ENCODE data around the gene PRKCI. TPM values are rescaled to one million over a fixed set of nuclear protein-coding genes. Genes with fewer than 3 reads are reported as not detected.
A peak's percentile ranks its signal among the peaks of the same experiment; 100 is the strongest.

Gene PRKCI
- total RNA-seq, 1 experiment from 2014 or later, result 25.2 TPM

DNA sequence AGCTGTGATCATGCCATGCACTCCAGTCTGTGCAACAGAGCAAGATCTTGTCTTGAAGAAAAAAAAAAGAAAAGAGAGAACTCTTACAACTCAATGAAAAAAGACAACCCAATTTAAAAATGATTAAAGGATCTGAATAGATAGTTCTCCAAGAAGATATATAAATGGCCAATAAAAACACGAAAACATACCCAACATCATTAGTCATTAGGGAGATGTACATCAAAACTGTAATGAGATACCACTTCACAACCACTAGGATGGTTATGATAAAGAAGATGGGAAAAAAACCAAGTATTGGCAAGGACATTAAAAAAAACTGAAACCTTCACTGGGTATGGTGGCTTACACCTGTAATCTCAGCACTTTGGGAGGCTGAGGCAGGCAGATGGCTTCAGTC is 2.4 kb upstream of the PRKCI start:
- no peak for TF ChIP-seq CBX3 (IDR thresholded peaks at IDR 0.05; ENCODE audit: low read depth)
- TF ChIP-seq REST (IDR thresholded peaks at IDR 0.05; ENCODE audit: low read depth), result no peak
- TF ChIP-seq EZH2phosphoT487 (IDR thresholded peaks at IDR 0.05; ENCODE audit: borderline replicate concordance), result no peak
- TF ChIP-seq, protein P1, sequence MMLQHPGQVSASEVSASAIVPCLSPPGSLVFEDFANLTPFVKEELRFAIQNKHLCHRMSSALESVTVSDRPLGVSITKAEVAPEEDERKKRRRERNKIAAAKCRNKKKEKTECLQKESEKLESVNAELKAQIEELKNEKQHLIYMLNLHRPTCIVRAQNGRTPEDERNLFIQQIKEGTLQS (IDR thresholded peaks at IDR 0.05), result no peak
- no peak for TF ChIP-seq ZFX (IDR thresholded peaks at IDR 0.05)
- TF ChIP-seq EZH2 (IDR thresholded peaks at IDR 0.05), result no peak
- TF ChIP-seq EGR1 (IDR thresholded peaks at IDR 0.05; ENCODE audit: low read depth), result no peak
- TF ChIP-seq FOSL1 (IDR thresholded peaks at IDR 0.05; ENCODE audit: low read depth), result no peak
- TF ChIP-seq TCF7L2 (IDR thresholded peaks at IDR 0.05; ENCODE audit: borderline replicate concordance, extremely low read depth, insufficient read depth, insufficient read length), result no peak
- no peak for TF ChIP-seq SP1 (IDR thresholded peaks at IDR 0.05; ENCODE audit: low read depth)
- no peak for TF ChIP-seq ZBTB33 (IDR thresholded peaks at IDR 0.05; ENCODE audit: extremely low read depth, insufficient replicate concordance, low read length)
- TF ChIP-seq SRF (IDR thresholded peaks at IDR 0.05; ENCODE audit: low read depth), result no peak
- no peak for TF ChIP-seq CEBPB (IDR thresholded peaks at IDR 0.05; ENCODE audit: low read depth)
- TF ChIP-seq, protein P2, sequence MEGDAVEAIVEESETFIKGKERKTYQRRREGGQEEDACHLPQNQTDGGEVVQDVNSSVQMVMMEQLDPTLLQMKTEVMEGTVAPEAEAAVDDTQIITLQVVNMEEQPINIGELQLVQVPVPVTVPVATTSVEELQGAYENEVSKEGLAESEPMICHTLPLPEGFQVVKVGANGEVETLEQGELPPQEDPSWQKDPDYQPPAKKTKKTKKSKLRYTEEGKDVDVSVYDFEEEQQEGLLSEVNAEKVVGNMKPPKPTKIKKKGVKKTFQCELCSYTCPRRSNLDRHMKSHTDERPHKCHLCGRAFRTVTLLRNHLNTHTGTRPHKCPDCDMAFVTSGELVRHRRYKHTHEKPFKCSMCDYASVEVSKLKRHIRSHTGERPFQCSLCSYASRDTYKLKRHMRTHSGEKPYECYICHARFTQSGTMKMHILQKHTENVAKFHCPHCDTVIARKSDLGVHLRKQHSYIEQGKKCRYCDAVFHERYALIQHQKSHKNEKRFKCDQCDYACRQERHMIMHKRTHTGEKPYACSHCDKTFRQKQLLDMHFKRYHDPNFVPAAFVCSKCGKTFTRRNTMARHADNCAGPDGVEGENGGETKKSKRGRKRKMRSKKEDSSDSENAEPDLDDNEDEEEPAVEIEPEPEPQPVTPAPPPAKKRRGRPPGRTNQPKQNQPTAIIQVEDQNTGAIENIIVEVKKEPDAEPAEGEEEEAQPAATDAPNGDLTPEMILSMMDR (IDR thresholded peaks at IDR 0.05 in 2 of 3, conservative IDR thresholded peaks at IDR 0.05 in 1 of 3; ENCODE audit: borderline replicate concordance in 1 of 3, insufficient read depth in 1 of 3, low read depth in 2 of 3, low read length in 2 of 3), result no peak
- TF ChIP-seq MAX (IDR thresholded peaks at IDR 0.05), result no peak
- peak overlapping the region; percentile 1 for H2AFZ ChIP-seq (ENCODE audit: low read depth, low read length, poor library complexity, severe bottlenecking)
- H3K79me2 ChIP-seq (ENCODE audit: insufficient read depth, low read length), result peaks cover 20% of the 10 kb centered on the region
- BruUV-seq (replicated peaks), result no TSS peak
- DNase-seq (ENCODE audit: low read depth, low spot score), result no peak
- H3K4me1 ChIP-seq (ENCODE audit: control insufficient read depth in 1 of 2, insufficient read depth in 2 of 2, low read length in 2 of 2), result peaks cover 0 to 22% of the 10 kb centered on the region in 2 experiments; a peak in 3 of 4 replicates
- POLR2A ChIA-PET, result no interaction called here
- RAD21 ChIA-PET (ENCODE audit: low non-redundant PET in 1 of 2, low total read pairs in 2 of 2, uncharacterized antibody in 2 of 2, unreplicated experiment in 2 of 2), result no interaction called here
- H3K9me2 ChIP-seq (ENCODE audit: insufficient read depth), result no peaks in the 10 kb centered on the region
- no peak overlapping the region for H3K4me2 ChIP-seq (ENCODE audit: low read length)
- no peak overlapping the region for H3K9ac ChIP-seq (ENCODE audit: low read length)
- no peaks in the 10 kb centered on the region for H3K36me3 ChIP-seq (ENCODE audit: control insufficient read depth in 1 of 2, insufficient read depth in 2 of 2, low read length in 2 of 2)
- H3K27ac ChIP-seq (ENCODE audit: low read depth, low read length), result no peak overlapping the region
- no peaks in the 10 kb centered on the region for H3K9me3 ChIP-seq (ENCODE audit: control insufficient read depth in 1 of 2, insufficient read depth in 1 of 2, low read depth in 1 of 2, low read length in 2 of 2)
- no peak overlapping the region for H3K4me3 ChIP-seq (replicated peaks in 1 of 2; ENCODE audit: low read depth in 1 of 2, low read length in 2 of 2)
- ATAC-seq, result no peak
- no peaks in the 10 kb centered on the region for H3K27me3 ChIP-seq (ENCODE audit: insufficient read depth, low read length)
- CTCF ChIA-PET, result no interaction called here
- intact Hi-C loops (cut with micrococcal nuclease), result loop anchor here (5.0 kb wide), 1 partner anchor 38 kb away; the partner anchor contains the start of gene PHC3
- peaks cover under 1% of the 10 kb centered on the region; the same call in 1 of the 2 replicates for H4K20me1 ChIP-seq (ENCODE audit: insufficient read depth)

Measured in HCT116 (cell line).